Hematopoietic multipotent progenitor cell treated with erythropoietin and hydrocortisone succinate and interleukin-3 and kit ligand, for 4 days (in vitro differentiated cells): Measurements from ENCODE around the gene NUBPL.
A peak's percentile ranks its signal among the peaks of the same experiment; 100 is the strongest.
"Not testable (repeated sequence)": the region's sequence is repeated elsewhere in the genome, so short reads cannot be mapped to it uniquely, and the experiment has no call there.

Experiments used
- DNase-seq: peaks from one replicate; pipeline ENCODE4 v3.0.0-alpha.2; 2015

NUBPL gene

DNA sequence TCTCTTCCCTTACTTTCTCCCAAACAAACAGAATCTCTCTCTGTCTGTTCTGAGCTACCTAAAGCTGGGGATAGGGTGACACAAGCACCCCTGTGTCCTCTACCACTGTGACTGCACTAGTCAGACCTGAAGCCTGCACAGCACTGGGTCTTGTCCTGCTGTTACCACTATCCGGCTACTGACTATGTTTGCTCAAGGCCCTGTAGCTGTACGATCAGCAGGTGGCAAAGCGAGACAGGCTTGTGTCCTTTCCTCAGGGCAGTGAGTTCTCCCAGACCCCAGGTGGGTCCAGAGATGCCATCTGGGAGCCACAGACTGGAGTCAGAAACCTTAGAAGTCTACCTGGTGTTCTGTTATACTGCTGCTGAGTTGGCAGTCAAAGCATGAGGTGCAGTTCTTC is 116.4 kb downstream of the NUBPL start:
- no peak for DNase-seq

DNA sequence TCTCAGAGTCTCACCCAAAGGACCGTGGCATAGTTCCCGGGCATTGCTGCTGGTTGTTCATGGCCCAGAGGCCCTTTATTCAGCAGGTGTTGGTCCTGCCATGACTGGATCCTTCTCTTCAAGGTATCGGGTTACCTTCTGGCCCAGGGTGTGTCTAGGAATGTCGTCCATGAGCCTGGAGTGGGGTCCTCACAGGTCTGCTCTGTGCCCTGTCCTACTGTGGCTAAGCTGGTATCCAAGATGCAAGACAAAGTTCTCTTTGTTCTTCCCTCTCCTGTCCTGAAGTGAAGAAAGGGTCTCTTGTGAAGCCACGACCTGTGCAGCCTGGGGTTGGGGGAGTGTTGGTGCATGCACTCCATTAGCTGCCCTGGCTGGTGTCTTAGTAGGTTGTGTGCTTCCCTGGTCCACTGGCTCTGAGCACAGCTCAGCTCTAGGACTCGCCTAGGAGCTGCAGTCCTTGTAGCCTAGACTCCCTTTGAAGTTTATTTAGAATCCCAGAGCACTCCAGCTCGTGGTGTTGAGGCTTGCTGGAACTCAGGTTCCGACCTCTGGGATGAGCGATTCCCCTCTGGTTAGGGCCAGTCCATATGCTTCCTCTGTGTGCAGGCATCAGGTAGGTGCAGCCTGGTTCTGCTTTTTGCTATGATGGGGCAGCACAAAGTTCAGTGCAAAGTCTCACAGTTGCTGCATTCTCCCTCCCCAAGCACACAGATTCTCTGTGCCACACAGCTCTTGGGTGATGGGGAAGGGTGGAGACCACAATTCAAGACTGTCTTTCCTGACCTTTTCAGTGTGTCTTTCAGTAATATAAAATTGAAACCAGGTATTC is 117.4 kb downstream of the NUBPL start:
- no peak for DNase-seq

DNA sequence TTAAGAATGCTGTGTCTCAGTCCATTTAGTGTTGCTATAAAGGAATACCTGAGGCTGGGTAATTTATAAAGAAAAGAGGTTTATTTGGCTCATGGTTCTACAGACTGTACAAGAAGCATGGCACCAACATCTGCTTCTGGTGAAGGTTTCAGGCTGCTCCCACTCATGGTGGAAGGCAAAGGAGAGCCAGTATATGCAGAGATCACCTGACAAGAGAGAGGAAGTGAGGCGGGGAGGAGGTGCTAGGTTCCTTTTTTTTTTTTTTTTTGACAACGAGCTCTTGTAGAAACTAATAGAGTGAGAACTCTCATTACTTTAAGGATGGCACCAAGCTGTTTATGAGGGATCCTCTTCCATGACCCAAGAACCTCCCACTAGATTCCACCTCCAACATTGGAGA is 121.6 kb downstream of the NUBPL start:
- DNase-seq, result no peak

DNA sequence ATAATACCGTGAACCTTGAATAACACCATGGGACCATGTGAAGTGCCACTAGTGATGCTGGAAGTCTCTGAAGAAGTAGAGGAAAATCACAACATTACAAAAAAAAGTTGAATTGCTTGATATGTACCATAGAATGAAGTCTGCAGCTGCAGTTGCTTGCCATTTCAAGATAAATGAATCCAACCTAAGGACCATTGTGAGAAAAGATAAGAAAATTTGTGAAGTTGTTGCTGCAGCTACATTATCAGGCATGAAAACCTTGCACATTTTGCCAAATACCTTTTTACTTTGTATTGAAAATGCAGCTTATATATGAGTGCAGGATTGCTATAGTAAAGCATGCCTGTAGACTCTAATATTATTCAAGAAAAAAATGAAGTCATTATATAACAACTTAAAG is 126.5 kb downstream of the NUBPL start:
- peak; percentile 52 for DNase-seq

DNA sequence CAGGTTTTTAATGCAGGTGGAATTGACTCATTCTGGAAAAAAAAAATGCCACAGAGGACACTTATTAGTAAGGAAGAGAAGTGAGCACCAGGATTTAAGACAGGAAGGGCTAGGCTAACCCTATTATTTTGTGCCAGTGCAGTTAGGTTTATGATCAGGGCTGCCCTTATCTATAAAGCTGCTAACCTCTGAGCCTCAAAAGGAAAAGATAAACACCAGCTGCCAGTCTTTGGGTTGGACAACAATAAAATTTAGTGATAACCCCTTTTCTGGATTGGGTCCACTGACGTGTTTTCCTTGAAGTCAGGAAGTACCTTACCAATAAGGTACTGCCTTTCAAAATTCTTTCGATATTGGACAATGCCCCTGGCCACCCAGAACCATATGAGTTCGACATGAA is 128.9 kb downstream of the NUBPL start:
- peak; percentile 38 for DNase-seq

DNA sequence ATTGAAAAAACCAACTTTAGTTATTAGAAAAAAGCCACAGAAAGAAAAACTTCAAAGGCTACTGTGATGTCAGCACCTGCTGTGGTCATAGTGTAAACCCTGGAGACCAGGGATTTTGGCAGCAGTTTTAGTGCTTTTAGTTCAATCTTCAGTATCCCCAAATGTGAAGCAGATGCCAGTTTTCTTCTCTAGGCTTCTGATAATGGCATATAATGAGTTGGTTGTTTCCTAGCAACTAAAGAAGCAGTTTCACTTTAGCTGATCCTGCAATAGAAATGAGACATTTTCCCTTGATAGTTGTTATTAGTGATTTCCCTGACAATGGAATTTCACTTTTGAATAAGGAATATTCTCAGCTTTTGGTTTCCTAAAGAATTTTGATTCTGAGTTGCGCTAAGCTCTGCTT is 131.2 kb downstream of the NUBPL start:
- DNase-seq, result no peak

DNA sequence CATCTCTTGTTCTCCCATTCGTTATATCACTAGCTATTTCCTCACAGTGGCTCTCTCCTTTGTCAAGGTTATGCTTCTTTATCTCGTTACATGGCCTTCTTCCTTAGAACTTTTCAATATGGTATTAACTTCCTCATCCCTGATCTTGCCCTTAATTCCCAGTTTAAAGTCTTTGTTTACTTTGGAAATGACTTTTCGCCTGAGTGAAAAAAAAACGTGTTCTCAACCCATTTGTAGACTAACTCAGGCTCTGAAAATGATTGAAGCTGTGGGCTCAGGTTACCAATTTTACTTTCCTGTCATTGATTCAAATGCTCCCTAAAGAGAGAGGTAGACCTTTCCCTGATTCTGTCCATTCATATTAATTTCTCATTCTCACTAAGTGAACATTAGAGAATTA is 135.2 kb downstream of the NUBPL start:
- no peak for DNase-seq

DNA sequence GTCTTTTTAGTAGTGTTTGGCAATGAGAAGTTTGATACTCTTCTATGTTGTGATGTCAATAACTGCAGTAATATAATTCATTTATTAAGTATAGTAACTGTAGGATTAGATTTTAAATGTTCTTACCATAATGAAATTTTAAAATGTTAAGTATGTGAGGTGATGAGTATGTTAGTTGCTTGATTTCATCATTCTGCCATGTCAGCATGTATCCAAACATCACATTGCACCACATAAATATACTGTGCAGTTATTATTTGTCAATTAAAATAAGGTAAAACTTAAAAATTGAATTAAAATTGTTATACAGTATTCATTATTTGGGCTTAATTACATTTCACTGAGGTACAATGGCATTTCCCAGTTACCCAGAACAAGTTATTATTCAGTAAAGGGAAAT is 138.6 kb downstream of the NUBPL start:
- DNase-seq, result no peak

DNA sequence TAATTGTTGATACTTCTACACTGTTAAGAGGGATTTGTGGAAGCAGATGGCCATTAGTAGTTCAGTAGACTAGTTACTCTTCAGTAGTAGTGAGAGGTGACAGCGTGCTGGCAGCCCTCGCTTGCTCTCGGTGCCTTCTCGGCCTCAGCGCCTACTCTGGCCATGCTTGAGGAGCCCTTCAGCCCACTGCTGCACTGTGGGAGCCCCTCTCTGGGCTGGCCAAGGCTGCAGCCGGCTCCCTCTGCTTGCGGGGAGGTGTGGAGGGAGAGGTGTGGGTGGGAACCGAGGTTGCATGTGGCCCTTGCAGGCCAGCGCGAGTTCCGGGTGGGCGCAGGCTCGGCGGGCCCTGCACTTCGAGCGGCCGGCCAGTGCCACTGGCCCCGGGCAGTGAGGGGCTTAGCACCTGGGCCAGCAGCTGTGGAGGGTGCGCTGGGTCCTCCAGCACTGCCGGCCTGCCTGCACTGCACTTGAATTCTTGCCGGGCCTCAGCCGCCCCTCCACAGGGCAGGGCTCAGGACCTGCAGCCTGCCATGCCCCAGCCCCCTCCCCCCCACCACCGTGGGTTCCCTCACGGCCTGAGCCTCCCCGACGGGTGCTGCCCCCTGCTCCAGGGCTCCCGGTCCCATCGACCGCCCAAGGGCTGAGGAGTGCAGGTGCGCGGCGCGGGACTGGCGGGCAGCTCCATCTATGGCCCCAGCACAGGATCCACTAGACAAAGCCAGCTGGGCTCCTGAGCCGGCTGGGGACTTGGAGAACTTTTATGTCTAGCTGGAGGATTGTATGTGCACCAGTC is 139.3 kb downstream of the NUBPL start:
- DNase-seq, result no peak

DNA sequence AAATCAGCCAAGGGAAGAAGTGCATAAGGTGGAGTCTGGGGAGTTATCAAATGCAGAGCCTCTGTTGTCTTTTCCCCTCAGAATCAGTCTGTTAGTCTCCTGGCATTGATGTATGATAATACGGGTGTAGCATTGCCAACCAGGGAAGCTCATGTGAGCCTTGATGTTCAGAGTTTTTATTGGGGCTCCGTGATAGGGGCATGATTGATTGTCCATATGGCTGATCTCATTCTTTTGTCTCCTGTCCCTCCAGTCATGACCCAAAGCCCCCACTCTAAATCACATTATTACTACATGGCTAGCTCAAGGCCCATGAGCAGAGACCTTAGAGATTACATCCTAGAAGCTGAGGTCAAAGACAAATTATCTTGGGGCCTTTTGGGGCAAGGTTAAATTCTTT is 140.9 kb downstream of the NUBPL start:
- DNase-seq, result no peak

DNA sequence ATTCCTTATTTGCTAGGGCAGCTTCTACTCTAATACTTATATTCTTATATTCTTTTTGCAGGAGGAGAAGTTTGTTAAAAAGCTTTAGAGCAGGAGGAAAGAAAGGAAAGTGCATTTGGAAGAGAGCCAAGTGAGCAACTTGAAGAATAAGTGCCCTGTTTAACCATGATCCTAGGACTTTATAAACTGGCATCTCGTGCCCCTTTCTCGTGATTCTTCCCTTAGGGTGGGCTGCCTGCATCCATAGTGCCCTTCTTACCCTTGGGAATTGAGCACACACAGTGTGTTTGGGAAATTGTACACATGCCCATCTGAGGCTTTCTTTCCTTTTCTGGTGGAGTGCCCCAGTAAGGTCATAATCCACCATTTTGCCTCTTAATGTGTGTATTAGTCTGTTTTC is 141.9 kb downstream of the NUBPL start:
- DNase-seq, result no peak

DNA sequence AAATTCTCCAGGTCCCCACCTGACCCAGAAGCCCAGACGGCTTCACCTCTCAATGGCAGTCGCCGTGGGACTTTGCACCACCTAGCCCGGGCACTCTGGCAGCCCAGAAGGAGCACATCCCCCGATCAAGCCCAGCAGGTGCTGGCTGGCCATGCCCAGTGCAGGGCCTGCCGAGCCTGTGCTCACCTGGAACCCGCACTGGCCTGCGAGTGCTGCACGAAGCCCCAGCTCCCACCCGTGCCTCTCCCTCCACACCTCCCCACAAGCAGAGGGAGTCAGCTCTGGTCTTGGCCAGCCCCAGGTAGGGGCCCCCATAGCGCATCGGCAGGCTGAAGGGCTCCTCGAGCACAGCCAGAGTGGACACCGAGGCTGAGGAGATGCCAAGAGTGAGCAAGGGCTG is 144.5 kb downstream of the NUBPL start:
- no peak for DNase-seq

DNA sequence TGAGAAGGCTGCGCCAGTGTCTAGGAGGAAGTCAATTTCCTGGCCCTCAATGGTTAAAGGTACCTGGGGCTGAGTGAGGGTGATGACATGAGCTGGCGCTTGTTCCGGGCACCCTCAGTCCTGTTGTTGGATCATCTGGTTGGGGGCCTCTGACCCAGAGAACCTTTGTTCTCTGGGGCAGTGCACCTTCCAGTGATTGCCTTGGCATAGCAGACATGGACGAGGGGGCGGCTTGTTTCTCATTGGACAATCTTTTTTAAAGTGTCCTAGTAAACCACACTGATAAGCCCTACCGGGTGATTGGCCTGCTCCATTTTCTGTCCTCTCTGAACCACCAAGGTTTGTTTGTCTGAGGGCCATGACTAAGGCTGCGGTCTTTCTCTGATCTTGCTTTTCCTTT is 147.5 kb downstream of the NUBPL start:
- not testable (repeated sequence) for DNase-seq

DNA sequence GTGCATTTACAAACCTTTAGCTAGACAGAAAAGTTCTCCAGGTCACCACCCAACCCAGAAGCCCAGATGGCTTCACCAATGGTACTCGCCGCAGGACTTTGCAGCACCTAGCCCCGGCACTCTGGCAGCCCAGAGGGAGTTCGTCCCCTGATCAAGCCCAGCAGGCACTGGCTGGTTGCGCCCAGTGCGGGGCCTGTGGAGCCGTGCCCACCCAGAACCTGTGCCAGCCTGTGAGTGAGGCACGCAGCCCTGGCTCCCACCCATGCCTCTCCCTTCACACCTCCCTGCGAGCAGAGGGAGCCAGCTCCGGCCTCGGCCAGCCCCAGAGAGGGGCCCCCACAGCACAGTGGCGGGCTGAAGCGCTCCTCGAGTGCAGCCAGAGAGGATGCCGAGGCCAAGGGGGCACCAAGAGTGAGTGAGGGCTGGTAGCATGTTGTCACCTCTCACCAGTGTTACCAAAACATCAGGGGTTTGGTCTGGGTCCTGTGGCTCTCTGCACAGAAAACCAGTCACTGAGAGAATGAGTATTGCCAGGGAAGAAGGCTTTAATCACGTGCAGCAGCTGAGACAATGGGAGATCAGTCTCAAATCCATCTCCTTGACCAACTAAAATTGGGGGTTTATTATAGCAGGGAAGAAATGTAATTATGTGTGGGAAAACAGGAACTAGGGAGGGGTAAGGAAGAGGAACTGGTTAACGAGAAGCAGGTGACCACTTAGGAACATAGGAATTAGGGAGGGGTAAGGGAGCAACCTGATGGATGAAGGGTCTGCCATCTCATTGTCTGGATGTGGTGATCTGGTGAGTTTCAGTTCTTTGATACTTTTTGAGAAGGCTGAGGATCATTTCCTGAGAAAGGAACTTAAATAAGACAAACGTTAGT is 151.3 kb downstream of the NUBPL start:
- no peak for DNase-seq

DNA sequence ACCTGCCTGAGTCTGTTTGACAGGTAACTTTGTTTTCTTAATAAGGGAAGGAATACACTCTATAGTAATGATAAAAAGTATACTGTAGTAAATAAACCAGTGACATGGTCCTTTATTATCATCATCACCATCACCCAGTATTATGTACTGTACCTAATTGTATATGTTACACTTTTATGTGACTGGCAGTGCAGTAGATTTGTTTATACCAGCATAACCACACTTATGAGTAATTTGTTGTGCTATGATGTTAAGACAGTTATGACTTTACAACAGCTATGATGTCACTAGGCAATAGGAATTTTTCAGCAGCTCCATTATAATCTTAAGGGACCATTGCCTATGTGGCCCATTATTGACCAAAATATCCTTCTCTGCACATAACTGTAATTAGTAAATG is 155.0 kb downstream of the NUBPL start:
- DNase-seq, result no peak

DNA sequence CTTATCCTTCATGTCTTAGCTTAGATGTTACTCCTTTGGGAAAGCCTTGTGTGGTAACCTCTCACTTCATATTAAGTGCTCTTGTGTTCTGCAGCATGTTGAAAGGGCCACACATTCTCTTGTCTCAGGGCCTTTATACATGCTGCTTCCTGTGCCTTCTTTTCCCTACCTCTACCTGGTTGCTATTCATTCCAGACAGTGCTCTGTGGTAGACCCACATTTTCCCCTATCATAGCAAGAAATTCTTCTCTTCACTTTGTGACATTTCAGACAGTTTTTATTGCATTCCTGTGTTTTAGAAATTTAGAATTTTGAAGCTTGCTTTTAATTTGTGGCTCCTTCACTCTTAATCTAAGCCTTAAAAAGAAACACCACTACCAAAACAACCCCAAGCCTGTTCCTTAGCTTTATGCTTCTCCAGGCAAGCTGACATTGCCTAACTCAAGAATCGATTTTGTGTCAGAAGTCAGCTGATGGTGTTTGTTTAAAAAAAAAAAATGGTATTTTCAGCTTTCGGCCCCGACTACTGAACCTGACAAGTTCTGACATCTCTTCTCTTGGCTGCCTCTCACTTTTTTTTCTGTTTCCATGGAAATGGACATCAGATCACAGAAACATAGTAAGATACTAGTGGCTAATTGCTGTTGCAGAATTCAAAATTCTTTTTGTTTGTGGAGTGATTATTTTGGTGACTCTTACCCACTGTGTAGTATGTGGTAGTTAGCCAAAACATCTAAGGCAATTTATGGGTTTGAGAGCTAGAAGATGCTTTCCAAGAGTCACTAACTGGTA is 156.3 kb downstream of the NUBPL start:
- no peak for DNase-seq

DNA sequence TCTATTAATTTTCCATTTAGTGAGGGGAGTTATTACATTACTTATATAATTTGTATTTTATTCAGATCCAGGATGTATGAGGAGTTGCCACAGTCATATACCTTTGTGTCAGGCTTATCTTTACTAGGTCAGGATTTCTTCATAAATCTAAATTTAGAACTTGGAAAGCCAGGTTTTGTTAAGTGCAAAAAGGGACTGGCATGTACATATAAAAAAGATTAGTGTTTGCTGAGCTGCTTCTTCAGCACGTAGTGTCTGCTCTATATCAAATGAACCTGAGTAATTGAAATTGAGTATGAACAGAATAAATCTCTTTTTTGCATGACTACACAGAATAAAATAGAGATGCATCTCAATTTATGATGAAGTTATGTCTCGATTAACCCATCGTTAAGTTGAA is 157.4 kb downstream of the NUBPL start:
- DNase-seq, result no peak

DNA sequence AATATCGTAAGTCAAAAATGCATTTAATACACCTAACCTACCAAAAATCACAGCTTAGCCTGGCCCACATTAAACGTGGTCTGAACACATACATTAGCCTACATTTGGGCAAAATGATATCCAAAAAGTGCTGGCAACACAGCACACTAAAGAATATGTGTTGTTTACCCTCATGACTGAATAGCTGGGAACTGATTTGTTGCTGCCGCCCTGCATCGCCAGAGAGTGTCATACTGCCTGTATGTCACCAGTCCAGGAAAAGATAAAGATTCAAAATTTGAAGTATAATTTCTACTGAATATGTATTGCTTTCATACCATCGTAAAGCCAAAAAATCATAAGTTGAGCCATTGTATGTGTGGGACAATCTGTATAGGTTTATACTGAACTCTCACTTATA is 157.8 kb downstream of the NUBPL start:
- DNase-seq, result no peak

DNA sequence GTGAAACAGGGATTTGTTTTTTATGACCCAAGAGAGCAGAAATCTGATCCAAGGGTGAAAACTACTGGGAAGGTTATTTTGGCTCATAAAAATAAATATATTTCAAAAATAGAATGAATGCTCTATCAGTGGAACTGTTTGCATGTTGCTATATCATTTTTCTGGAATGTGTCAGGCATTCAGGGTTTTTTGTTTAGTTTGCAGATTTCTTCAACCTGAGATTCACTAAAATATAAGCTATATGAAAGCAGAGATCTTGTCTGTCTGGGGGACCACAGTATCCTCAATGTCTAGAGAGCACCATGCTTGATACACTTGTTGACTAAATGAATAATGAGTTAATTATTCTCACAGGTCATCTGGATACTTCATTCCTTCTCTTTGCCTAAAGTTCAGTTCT is 165.1 kb downstream of the NUBPL start:
- no peak for DNase-seq

DNA sequence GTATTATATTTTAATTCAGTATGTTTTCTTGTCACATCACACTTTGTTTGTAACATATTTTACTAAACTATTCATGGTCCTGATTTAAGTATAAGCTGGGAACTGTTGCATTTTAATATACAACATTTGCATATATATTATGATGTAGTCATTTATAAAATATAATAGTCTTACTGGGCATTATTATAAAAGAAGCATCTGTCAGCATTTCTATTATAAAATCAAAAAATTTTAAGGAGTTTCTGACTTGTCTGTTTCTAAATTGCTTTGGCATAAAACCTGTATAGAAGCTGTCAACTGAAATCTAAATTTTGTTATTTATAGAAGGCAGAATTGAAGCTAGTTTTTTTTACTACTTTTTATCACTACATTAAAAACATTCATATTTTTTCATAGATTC is 166.6 kb downstream of the NUBPL start:
- DNase-seq, result no peak

DNA sequence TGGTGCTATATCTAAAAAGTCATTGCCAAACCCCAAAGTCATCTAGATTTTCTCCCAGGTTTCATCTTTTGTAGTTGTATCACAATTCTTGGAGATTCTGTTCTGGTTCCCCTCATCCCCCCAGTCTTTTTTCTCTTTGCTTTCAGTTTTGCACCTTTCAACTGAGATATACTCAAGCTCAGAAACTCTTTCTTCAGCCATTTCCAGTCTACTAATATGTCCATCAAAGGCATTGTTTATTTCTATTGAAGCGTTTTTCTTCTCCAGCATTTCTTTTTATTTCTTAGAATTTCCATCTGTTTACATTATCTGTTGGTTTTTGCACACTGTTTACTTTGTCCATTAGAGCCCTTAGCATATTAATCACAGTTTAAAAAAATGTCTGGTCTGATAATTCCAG is 179.5 kb downstream of the NUBPL start:
- DNase-seq, result no peak

DNA sequence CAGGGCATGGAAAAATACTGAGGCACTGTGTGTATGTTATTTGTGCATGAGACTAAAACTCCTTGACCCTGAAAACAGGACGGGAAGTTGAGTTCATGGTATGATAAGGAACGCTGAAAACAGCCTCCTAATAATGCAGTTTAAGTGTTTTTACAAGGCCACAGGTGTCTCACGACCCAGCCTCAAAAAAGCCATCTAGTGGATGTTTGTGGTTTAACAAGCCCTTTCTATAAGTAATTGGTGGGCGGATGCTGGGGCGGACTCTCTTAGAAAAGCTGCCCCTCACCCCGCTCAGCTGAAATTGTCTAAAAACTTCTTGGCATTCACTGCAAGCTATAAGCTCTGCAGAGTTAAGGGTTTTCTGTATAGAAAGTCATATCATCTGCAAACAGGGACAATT is 184.5 kb downstream of the NUBPL start:
- DNase-seq, result peak; percentile 24

DNA sequence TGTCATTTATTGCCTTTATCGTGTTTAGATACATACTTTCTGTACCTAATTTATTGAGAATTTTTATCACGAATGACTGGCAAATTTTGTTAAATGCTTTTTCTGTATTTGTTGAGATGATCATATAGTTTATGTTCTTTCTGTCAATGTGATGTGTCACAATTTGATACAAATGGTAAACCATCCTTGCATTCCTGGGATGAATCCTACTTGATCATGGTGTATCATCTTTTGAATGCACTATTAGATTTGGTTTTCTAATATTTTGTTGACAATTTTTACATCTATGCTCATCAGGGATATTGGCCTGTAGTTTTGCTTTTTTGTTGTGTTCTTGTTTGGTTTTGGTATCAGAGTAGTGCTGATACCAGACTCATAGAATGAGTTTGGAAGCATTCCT is 185.1 kb downstream of the NUBPL start:
- no peak for DNase-seq
